H1 (cell line): ENCODE data around the gene CIB2. TPM values are rescaled to one million over a fixed set of nuclear protein-coding genes. Genes with fewer than 3 reads are reported as not detected.
A peak's percentile ranks its signal among the peaks of the same experiment; 100 is the strongest.

Experiments used
- CTCF ChIA-PET: fragments of 300-600 bp; sonication (Branson Sonifier 250); formaldehyde crosslinking; loops from one replicate; lab custom pipeline; 2021; ENCODE audit not compliant: partially characterized antibody; lab: Charles Lee
- POLR2A ChIA-PET: fragments of 300-600 bp; sonication (Branson Sonifier 250); formaldehyde crosslinking; loops from one replicate; lab custom pipeline; 2021; ENCODE audit warnings: inconsistent platforms; ENCODE audit not compliant: partially characterized antibody; lab: Charles Lee
- DNase-seq, 2 experiments: peaks; one replicate each; pipeline versions ENCODE4 v3.0.0 to v3.0.0-alpha.2; 2010 to 2022; ENCODE audit warnings: low spot score in 2 of 2, low read depth in 1 of 2, mixed read lengths in 1 of 2
- FAIRE-seq: peaks from 2 replicates; lab custom pipeline; 2011; peaks lifted over from hg19 to GRCh38; lab: Jason Lieb, UNC
- H2AFZ ChIP-seq: 2 replicates; pipeline ENCODE4 v1.8.1; 2012; ENCODE audit warnings: low read length, inconsistent platforms
- H2AK5ac ChIP-seq: 2 replicates; pipeline ENCODE4 v1.6.1; 2013; ENCODE audit warnings: low read depth, low read length
- H2BK120ac ChIP-seq: replicated peaks from 2 replicates; pipeline ENCODE3; 2013; ENCODE audit warnings: low read depth, low read length, inconsistent platforms
- H2BK12ac ChIP-seq: 2 replicates; pipeline ENCODE4 v1.6.1; 2013; ENCODE audit warnings: low read depth, low read length
- H2BK15ac ChIP-seq: 2 replicates; pipeline ENCODE4 v1.6.1; 2013; ENCODE audit warnings: low read length
- H2BK20ac ChIP-seq: 2 replicates; pipeline ENCODE4 v1.6.1; 2013; ENCODE audit warnings: low read length
- H2BK5ac ChIP-seq: 2 replicates; pipeline ENCODE4 v1.6.1; 2013; ENCODE audit warnings: low read depth, low read length
- H3K14ac ChIP-seq: 2 replicates; pipeline ENCODE4 v1.6.1; 2013; ENCODE audit warnings: inconsistent platforms; ENCODE audit not compliant: insufficient read length
- H3K18ac ChIP-seq: 2 replicates; pipeline ENCODE4 v1.6.1; 2013; ENCODE audit warnings: low read length; ENCODE audit errors: extremely low read depth
- H3K23ac ChIP-seq: 2 replicates; pipeline ENCODE4 v1.6.1; 2013; ENCODE audit warnings: inconsistent platforms; ENCODE audit not compliant: insufficient read length
- H3K23me2 ChIP-seq: 2 replicates; pipeline ENCODE4 v1.6.1; 2013; ENCODE audit warnings: low read depth, low read length
- H3K27ac ChIP-seq: 2 replicates; pipeline ENCODE4 v1.6.1; 2011; ENCODE audit warnings: low read depth, low read length, inconsistent platforms
- H3K27me3 ChIP-seq, 4 experiments: replicated peaks in 1 of 4; 1 replicate in 1 of 4; 2 replicates in 3 of 4; pipeline versions ENCODE4 v1.6.1 to v1.8.1; 2011 to 2013; ENCODE audit warnings: low read length in 3 of 4, mild to moderate bottlenecking in 3 of 4, inconsistent platforms in 2 of 4, mixed read lengths in 2 of 4, moderate library complexity in 1 of 4; ENCODE audit not compliant: control insufficient read depth in 3 of 4, insufficient read depth in 3 of 4; ENCODE audit errors: extremely low read depth in 1 of 4
- H3K36me3 ChIP-seq, 4 experiments: 2 replicates each; pipeline versions ENCODE4 v1.6.1 to v1.8.1; 2011 to 2013; ENCODE audit warnings: mild to moderate bottlenecking in 4 of 4, low read length in 3 of 4, moderate library complexity in 2 of 4, control low read depth in 1 of 4, inconsistent platforms in 1 of 4; ENCODE audit not compliant: insufficient read depth in 4 of 4, control insufficient read depth in 2 of 4
- H3K4ac ChIP-seq: replicated peaks from 2 replicates; pipeline ENCODE3; 2013; ENCODE audit warnings: low read length, low read depth, mixed read lengths, inconsistent platforms; ENCODE audit not compliant: insufficient read length
- H3K4me1 ChIP-seq, 4 experiments: replicated peaks in 1 of 4; 1 replicate in 1 of 4; 2 replicates in 3 of 4; pipeline versions ENCODE4 v1.6.1 to v1.8.1; 2011 to 2013; ENCODE audit warnings: low read length in 3 of 4, inconsistent platforms in 2 of 4, mixed read lengths in 1 of 4; ENCODE audit not compliant: insufficient read depth in 4 of 4, control insufficient read depth in 3 of 4
- H3K4me2 ChIP-seq, 2 experiments: 2 replicates each; pipeline versions ENCODE4 v1.6.1 to v1.8.1; 2011 to 2013; ENCODE audit warnings: low read depth in 2 of 2, low read length in 2 of 2, control low read depth in 1 of 2, inconsistent platforms in 1 of 2, mild to moderate bottlenecking in 1 of 2; ENCODE audit not compliant: insufficient read depth in 1 of 2
- H3K4me3 ChIP-seq, 4 experiments: fragments of 200-600, 300-600 bp in 1 of 4; sonication (generic), shearing (Covaris generic), sonication (Bioruptor Twin) in 1 of 4; 2 replicates each; pipeline versions ENCODE4 v1.5.1 to v1.8.1; 2011 to 2016; ENCODE audit warnings: low read length in 4 of 4, low read depth in 3 of 4, control low read depth in 2 of 4, inconsistent platforms in 2 of 4, mild to moderate bottlenecking in 2 of 4, mixed read lengths in 1 of 4, moderate library complexity in 1 of 4; ENCODE audit not compliant: insufficient read depth in 2 of 4; ENCODE audit errors: extremely low read depth in 1 of 4
- H3K56ac ChIP-seq: replicated peaks from 2 replicates; pipeline ENCODE3; 2013; ENCODE audit warnings: low read depth, mild to moderate bottlenecking, mixed read lengths, low read length, inconsistent platforms; ENCODE audit not compliant: insufficient read length
- H3K79me1 ChIP-seq: 2 replicates; pipeline ENCODE4 v1.6.1; 2013; ENCODE audit warnings: low read depth, low read length, control low read depth
- H3K79me2 ChIP-seq, 2 experiments: 2 replicates each; pipeline versions ENCODE4 v1.6.1 to v1.8.1; 2012 to 2013; ENCODE audit warnings: low read length in 2 of 2, mild to moderate bottlenecking in 2 of 2, inconsistent platforms in 1 of 2; ENCODE audit not compliant: insufficient read depth in 2 of 2, control insufficient read depth in 1 of 2
- H3K9ac ChIP-seq, 4 experiments: replicated peaks in 1 of 4; 1 replicate in 1 of 4; 2 replicates in 3 of 4; pipeline versions ENCODE4 v1.6.1 to v1.8.1; 2011 to 2013; ENCODE audit warnings: low read depth in 3 of 4, low read length in 3 of 4, control low read depth in 2 of 4, mild to moderate bottlenecking in 2 of 4, moderate library complexity in 2 of 4, inconsistent platforms in 1 of 4; ENCODE audit errors: extremely low read depth in 1 of 4
- H3K9me3 ChIP-seq, 2 experiments: 2 replicates each; pipeline versions ENCODE4 v1.6.1 to v1.8.1; 2012 to 2013; ENCODE audit warnings: mild to moderate bottlenecking in 2 of 2, moderate library complexity in 2 of 2, control low read depth in 1 of 2, inconsistent platforms in 1 of 2, low read depth in 1 of 2, low read length in 1 of 2, mixed read lengths in 1 of 2; ENCODE audit not compliant: insufficient read depth in 2 of 2
- H4K20me1 ChIP-seq, 2 experiments: replicated peaks in 1 of 2; 2 replicates each; pipeline versions ENCODE3 to v1.8.1; 2011 to 2013; ENCODE audit warnings: inconsistent platforms in 2 of 2, low read length in 2 of 2, mild to moderate bottlenecking in 1 of 2; ENCODE audit not compliant: insufficient read depth in 2 of 2, control insufficient read depth in 1 of 2
- H4K5ac ChIP-seq: 2 replicates; pipeline ENCODE4 v1.6.1; 2013; ENCODE audit warnings: low read length, low read depth, mixed read lengths, inconsistent platforms; ENCODE audit not compliant: insufficient read length
- H4K8ac ChIP-seq: 2 replicates; pipeline ENCODE4 v1.8.0; 2013; ENCODE audit warnings: mild to moderate bottlenecking, moderate library complexity, low read length, inconsistent platforms; ENCODE audit not compliant: insufficient read depth; ENCODE audit errors: extremely low read depth
- H4K91ac ChIP-seq: replicated peaks from 2 replicates; pipeline ENCODE3; 2013; ENCODE audit warnings: low read length, mixed read lengths, inconsistent platforms; ENCODE audit not compliant: insufficient read length
- KDM4A ChIP-seq: IDR thresholded peaks from one replicate; pipeline ENCODE4 v1.7.1; 2012; ENCODE audit warnings: low read depth, mild to moderate bottlenecking, moderate library complexity, low read length, inconsistent platforms; ENCODE audit not compliant: severe bottlenecking
- NANOG ChIP-seq: IDR thresholded peaks from 2 replicates; pipeline ENCODE4 v1.6.1; 2011; ENCODE audit warnings: low read length, low read depth, mild to moderate bottlenecking, inconsistent platforms; ENCODE audit not compliant: insufficient read depth, poor library complexity, severe bottlenecking
- PHF8 ChIP-seq: fragments of 200-600 bp; sonication (generic); conservative IDR thresholded peaks from 2 replicates; pipeline ENCODE4 v1.7.1; 2012; ENCODE audit warnings: low read depth, mild to moderate bottlenecking, inconsistent platforms, low read length, moderate library complexity
- RFX5 ChIP-seq: IDR thresholded peaks from 2 replicates; pipeline ENCODE4 v1.6.1; 2011; ENCODE audit warnings: low read depth, low read length, improper control_type of control experiment, borderline replicate concordance
- SIRT6 ChIP-seq: IDR thresholded peaks from one replicate; pipeline ENCODE4 v1.7.1; 2012; ENCODE audit warnings: low read length, inconsistent platforms
- TEAD4 ChIP-seq: IDR thresholded peaks from 2 replicates; pipeline ENCODE4 v1.6.1; 2012; ENCODE audit warnings: low read depth, low read length, inconsistent platforms, mixed read lengths
- WGBS, 2 experiments: shearing (Covaris generic) in 1 of 2; methylation state at CpG; one replicate each; pipeline versions ENCODE4 v1.1.6 to v1.1.7; 2013 to 2015; ENCODE audit warnings: low lambda C conversion rate in 2 of 2, mixed read lengths in 2 of 2, inconsistent platforms in 1 of 2, low coverage in 1 of 2, missing lambda C conversion rate in 1 of 2; ENCODE audit not compliant: insufficient replicate concordance in 2 of 2, insufficient coverage in 1 of 2, insufficient read length in 1 of 2; ENCODE audit errors: extremely low coverage in 1 of 2, missing lambda C conversion rate in 1 of 2; 5-methylcytosine and 5-hydroxymethylcytosine counted together
- polyA plus RNA-seq, 7 experiments: library from polyadenylated mRNA; depleted of rRNA in 3 of 7; stranded (reverse) in 5 of 7; unstranded in 2 of 7; fragments of >200 nt in 5 of 7; fragments of 200-250 nt in 2 of 7; gene quantifications; 1 replicate in 5 of 7; 2 replicates in 1 of 7; 4 replicates in 1 of 7; pipeline versions ENCODE4 v1.2.1 to v1.2.3, GENCODE V29; 2011 to 2013; ENCODE audit warnings: missing spikeins in 2 of 7, mixed read lengths in 2 of 7
- total RNA-seq: library from RNA; stranded (reverse); fragmentation: NEBNext Ultra II Directional; extraction: Animal tissue kit (Norgen Biotek cat#: 25700); gene quantifications from 2 replicates; pipeline ENCODE4 v1.2.1, GENCODE V29; 2021

The CIB2 gene
- total and polyA plus RNA-seq, 2 of the 8 experiments (the other 6 are each of a cell fraction or from before 2014, with no cell fraction given) = 41.5 to 45.8 TPM

DNA sequence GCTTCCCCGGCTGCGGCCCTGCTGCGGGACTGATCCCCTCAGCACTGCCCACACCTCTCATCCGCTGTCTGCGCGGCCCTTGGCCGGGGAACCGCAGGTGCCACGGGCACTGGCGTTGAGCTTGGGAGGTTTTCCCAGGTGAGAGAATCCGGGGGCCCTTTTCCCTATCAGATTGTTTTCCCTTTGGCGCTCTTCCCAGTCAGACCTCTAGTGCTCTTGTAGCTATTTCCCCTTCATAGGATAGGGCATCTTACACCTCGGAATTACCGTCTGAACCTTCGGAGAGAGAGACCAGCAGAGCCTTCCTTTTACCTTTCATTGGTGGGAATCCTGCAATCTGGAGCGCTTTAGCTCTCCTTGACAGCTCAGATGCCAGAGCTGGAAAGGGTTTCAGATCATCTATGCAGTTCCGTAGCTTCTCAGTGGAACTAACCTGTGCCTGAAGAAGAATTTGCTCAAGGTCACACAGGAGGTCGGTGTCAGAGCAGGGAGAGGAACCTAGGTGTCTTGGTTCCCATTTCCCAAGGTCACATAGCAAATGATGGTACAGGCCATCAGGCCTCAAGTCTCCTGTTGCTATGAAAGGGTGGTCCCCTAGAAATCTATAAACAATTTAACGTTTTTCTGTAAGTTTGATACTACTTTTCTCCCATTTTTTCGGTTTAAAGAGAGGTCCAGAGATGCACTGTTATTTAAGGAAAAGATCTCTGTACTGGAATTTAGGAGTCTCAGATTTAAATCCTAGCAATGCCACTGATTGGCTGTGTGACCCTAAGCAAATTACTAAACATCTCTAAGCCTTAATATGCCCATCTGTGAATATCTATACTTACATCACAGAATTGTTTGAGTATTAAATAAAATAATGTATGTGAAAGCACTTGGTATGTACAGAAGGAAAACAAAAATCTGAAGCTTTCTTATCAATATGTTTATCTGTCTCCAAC, 18.8 kb upstream of the CIB2 start:
- peak overlapping the region; percentile 83 to 89 for H3K4me2 ChIP-seq
- no peaks in the 10 kb centered on the region for H3K79me2 ChIP-seq
- H3K23me2 ChIP-seq = peaks cover 10% of the 10 kb centered on the region
- FAIRE-seq (no peak), DNase-seq (no peak)
- no peaks in the 10 kb centered on the region for H3K9me3 ChIP-seq
- POLR2A ChIA-PET = interaction anchor here (2.0 kb wide), 1 partner anchor 40 kb away, joined by 5 read pairs; no protein-coding TSS in a partner anchor
- H2BK12ac ChIP-seq = no peak overlapping the region
- no peaks in the 10 kb centered on the region; a peak in 1 of 7 replicates for H3K27me3 ChIP-seq
- WGBS, 2 experiments = 17% methylated on average over 20 of the region's 20 CpGs; no CpG with 5 or more reads in 1 of the 2 experiments
- no peak overlapping the region for H3K23ac ChIP-seq
- H4K20me1 ChIP-seq = peaks cover 0 to 5% of the 10 kb centered on the region in 2 experiments
- H3K56ac ChIP-seq = no peak overlapping the region
- H4K91ac ChIP-seq = no peak overlapping the region
- CTCF ChIA-PET = interaction anchor here (0.7 to 1.8 kb wide), 10 partner anchors 10 to 90 kb away, joined by 3 to 7 read pairs (median 4); no protein-coding TSS in a partner anchor
- no peak overlapping the region for H2BK15ac ChIP-seq
- H3K4ac ChIP-seq = no peak overlapping the region
- no peak for TF ChIP-seq RFX5
- 0 out of 2 replicates have a peak, but pooled peaks have one; percentile 12 for TF ChIP-seq PHF8
- TF ChIP-seq TEAD4 = no peak
- no peak for TF ChIP-seq NANOG
- peak; percentile 17 for TF ChIP-seq KDM4A
- no peak for TF ChIP-seq SIRT6
- no peak overlapping the region for H2BK20ac ChIP-seq
- no peak overlapping the region for H3K27ac ChIP-seq
- H3K14ac ChIP-seq = no peak overlapping the region
- H3K79me1 ChIP-seq = no peaks in the 10 kb centered on the region
- H3K18ac ChIP-seq = no peak overlapping the region
- no peak overlapping the region for H4K5ac ChIP-seq
- no peak overlapping the region for H2BK120ac ChIP-seq
- no peak overlapping the region for H2BK5ac ChIP-seq
- peaks cover 0 to 4% (median 0%) of the 10 kb centered on the region in 4 experiments; a peak in 2 of 7 replicates for H3K4me1 ChIP-seq
- H3K4me3 ChIP-seq = peak overlapping the region; percentile 47 to 79 (median 61)
- H4K8ac ChIP-seq = no peak overlapping the region
- no peak overlapping the region for H2AK5ac ChIP-seq
- no peaks in the 10 kb centered on the region for H3K36me3 ChIP-seq
- peak overlapping the region; percentile 35; the same call in 1 of the 2 replicates for H2AFZ ChIP-seq
- H3K9ac ChIP-seq = peak overlapping the region in 3 of 4 experiments; percentile 4 to 29 (median 9); a peak in 3 of 7 replicates
